Raji (cell line): ENCODE results near the gene SFRP4.

Experiments used
- POLR2A ChIP-seq: IDR thresholded peaks from 2 replicates; pipeline ENCODE4 v1.6.1; 2011; ENCODE audit warnings: low read depth, low read length, control low read depth; ENCODE audit not compliant: insufficient read depth

Gene SFRP4

DNA sequence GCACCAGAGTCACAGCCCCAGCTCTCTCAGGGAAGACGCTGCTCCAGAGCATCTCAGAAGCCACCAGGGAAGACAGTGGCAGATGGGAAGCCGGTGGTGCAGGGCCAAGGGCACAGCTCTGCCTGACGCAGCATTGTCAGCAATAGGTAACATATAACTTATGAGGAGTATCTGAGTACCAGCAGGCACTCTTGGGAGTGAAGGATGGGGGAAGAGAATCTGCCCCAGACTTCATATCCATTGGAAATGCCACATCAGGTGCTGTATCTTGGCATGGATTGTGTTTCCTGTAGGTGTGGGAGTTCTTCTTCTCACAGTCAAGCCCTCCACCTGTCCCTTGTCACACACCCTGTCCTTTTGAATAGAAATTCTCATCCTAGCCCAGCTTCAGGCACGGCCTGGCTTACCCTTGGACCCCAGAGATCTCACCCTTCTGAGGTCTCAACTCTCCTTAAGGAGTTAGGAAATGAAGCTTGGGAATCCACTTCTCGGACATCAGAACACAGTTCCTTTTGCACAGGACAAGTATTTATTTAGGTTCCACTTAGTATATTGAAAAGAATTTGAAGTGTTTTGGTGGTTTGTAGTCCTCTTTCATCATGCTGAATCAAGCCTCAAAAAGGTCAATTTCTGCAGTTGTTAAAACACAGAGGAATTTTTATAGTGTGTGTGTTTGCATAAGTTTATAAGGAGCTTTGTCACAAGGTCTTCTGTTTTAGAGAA, 13.8 kb upstream of the SFRP4 start:
- TF ChIP-seq POLR2A = no peak

DNA sequence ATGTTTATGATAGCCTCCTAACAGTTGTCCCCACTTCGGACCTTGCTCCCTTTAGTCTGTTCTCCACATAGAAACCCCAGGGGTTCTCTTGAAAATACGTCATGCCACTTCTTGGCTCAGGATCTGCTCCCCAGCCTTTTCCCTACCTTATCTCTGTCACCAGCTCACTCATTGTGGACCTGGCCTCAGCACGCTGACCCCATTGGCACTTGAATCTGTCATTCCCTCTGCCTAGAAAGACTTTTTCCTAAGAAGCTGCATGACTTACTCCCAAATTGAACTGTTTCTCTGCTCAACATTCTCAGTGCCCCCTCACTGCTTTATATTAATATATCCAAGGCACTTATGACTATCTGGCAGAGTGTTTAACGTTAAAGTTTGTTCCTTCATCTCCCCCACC, 12.3 kb upstream of the SFRP4 start:
- no peak for TF ChIP-seq POLR2A

DNA sequence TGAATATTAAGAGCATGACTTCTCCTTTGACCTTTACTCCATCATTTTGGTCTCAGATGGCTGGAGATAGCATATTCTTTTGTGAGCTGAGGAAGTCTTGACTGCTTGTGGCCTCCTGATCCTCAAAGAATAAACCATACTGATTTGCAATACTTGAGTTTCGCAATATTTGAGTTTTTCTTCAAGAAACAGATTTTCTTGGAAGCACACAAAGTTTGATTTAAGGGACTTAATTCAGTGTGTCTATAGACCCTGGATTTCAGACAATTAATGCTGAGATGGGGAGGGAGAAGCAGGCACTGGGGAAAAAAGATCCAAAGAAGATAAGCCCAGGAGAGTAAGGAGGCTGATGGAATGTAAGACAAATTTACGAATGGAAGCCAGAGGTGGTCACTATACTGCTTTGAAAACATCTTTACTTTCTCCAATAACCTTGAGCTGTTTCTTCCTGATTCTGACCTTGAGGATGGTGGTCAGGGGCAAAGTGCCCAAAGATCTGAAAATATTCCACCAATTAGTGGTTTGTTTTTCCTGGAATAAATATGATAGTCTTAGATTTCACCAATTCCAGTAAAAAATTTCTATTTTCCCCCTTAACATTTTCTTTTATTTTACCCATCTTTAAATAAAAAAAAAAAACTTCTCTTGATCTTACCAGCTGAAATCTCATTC, 11.3 kb upstream of the SFRP4 start:
- TF ChIP-seq POLR2A = no peak

DNA sequence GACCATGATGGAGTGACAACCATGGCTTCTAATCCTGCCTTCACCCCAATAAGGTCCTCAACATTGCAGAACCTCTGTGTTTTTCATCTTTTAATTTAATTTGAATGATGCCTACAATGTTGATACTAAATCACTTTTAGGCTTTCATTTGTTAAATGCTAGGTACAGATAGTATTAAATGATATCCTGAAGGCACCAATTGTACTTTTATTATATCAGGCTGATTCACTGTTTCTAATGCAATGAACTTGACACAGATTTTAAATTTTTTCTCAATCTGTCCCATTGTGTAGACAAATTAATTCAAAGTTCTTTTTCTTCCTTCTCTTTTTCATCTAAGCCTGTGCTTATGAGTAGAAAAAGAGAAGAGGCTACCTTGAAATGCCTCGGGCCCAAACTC, 9.0 kb upstream of the SFRP4 start:
- TF ChIP-seq POLR2A = no peak

DNA sequence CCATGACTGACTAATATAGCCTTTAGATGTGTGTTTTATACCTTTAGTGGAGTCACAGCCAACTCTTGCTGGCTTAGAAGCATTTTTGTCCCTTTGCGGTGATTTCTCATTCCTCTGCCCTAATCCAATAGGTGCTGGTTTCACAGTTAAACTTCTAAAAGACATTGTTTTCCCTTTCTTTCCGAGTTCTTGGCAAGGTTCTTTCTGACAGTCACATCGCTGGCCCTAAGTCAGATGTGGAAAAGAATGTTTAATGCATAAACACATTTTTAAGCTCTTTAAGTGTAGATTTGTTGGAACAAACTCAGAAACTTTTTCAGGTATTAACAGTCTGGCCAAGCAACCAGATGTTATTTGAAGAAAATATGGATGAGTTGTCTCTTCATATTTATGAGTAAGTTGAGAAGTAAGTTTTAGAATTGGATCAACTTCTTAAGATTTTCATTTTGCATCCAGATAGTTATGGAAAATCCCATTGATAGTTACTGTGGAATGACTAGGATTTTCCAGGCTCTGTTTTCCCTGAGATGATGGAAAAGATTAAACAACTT, 7.9 kb upstream of the SFRP4 start:
- no peak for TF ChIP-seq POLR2A

DNA sequence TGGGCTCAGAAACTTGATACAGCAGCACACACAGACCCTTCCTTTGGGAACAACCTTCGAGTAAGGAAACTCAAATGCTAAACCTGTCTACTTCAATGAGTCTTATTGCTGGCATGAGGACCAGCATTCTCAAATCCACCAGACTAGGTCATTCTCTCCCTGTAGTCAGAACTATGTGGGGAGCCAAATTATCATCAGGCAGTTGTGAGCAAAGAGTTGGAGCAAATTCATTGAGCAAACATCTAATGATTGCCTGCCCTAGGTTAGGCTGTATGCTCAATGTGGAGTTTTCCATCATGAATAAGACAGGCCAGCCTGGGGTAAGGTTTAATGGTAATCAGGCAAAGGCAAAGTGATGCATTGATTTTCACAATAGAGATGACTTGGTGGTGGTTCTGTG, 7.4 kb upstream of the SFRP4 start:
- no peak for TF ChIP-seq POLR2A

DNA sequence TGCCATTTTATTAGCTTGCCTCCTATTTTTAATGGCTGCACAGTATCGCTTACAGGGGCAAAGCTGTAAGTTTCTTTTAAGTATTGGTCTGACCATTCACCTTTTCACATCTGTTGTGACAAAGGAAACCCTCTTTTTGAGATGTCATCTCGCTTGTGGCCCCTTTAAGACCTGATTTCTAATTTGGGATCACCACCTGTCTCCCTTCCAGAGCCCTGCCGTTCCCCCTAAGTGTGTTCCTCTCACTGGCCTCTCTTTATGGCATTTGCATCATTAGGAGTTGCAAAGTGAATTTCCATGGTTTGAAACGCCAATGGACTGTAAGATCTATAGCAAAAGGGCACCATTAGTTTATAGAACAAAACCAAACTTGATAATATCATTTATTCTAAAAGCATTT, 5.3 kb upstream of the SFRP4 start:
- no peak for TF ChIP-seq POLR2A

DNA sequence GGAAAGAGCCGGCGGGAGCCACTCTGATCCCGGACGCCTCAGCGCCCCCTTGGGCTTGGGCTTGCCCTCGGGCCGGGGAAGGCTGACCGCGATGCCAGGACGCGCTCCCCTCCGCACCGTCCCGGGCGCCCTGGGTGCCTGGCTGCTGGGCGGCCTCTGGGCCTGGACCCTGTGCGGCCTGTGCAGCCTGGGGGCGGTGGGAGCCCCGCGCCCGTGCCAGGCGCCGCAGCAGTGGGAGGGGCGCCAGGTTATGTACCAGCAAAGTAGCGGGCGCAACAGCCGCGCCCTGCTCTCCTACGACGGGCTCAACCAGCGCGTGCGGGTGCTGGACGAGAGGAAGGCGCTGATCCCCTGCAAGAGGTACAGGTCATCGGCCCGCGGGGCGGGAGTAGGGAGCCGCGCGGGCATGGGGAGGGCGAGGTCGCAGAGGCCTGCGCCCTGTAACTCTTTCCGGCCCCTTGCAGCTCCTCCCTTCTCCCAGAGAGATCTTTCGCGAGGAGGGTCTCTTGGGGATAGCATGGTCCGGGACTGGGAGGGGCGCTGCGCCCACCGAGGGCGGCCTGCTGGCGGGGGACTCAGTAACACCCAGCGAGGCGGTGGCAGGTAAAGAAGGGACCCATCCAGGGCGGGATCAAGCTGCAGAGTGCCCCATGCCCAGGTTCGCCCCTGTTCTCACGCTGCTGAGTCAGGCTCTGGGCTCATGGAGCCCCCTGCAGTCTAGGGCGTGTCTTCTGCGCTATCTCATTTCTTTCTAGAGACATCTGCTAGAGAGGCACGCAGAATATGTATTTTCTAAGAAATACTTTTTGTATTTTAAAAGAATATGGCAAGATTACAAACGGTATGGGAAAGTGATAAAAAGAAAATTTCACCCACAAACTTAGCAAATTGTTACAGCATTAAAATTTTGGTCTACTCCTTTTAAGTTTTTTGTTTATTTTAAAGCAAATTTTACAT, 4.5 kb upstream of the SFRP4 start:
- TF ChIP-seq POLR2A = no peak

DNA sequence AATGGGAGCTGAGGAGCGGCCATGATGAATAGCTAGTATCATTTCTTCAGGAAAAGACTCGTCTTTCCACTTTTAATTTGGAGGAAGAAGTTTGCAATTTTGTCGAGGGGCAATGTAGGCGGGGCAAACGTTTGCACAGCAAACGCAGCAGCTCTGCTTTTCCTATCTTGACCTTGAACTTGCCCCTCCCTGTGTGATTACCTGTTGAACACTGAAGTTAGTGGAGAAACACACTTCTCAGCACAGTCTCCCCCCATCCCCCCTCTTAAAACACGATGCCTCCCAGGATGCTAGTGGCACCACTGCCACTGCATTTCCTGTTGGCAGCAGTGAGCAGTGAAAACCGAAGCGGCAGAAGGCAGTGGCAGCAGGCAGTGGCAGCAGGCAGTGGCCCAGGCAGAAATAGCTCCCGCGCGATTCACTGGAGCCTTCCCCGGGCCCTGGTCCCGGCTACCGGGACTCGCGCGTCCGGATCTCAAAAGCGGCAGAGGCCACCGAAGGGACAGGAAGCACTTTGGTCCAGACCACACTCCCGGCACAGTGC, 3.8 kb upstream of the SFRP4 start, which contains the start of gene EPDR1:
TSS of gene EPDR1 (plus strand) at position 336 of the 544 bp plus-strand sequence. CDS start 300 bp downstream, outside the sequence.
- no peak for TF ChIP-seq POLR2A

DNA sequence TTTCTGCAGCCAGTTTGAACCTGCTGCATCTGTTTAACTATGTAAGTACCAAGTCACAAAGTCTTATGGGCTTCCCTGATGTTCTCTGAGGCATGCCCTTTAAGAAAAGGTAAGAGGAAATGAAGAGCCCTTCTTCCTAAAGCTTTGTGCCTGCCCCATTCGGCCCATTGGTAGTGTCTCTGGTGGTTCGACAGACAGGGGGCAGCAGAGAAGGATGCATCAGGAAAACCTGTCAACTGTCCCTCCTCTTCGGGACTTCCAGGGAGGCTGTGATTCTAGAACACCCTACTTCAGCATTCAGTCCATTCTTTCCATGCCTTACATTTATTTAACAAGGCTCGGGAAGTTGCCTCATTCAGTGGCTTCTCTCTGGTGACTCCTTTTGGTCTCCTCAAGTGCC, 1.9 kb upstream of the SFRP4 start:
- no peak for TF ChIP-seq POLR2A

DNA sequence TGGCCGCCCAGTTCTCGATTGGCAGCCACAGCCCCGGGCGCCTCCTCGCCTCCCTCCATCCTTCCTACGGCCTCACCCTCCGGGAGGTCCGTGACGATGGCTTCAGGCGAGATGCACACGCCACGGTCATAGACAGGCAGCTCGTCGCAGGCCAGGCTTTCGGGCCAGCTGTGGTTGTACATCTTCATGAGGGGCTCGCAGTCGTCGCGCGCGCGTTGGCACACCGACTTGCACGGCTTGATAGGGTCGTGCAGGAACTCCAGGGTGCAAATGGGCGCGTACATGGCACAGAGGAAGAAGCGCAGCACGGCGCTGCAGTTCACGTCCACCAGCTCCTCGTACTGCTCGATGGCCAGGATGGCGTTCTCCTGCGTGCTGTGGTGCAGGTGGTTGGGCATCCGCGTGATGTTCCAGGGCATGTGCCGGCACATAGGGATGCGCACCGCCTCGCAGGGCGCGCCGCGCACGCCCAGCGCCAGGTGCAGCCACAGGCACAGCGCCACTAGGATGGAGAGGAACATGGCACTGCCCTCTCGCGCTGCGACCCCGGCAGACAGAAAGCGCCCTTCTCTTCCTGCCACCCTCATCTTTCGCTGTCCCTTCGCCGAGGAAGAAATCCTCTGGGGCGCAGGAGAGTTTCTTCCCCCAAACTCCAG, 472 bp downstream of the SFRP4 start:
- no peak for TF ChIP-seq POLR2A

DNA sequence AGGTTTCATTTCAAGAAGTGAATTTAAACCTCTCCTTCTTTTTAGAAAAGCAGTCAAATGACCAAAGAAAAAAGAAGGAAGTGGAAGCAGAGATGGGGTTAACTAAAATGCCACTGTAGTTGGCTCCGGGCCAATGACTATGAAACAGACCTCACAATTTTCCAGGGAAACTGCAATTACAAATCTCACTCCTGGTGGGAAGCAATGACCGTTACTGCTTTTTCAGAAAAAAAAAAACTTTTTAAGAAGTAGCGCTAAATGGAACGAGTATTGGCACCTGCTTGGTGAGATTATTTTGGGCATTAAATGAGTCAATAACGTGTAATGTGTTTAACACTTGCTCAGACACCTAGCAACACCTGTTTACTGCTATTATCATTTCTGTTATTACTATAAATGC, 1.2 kb downstream of the SFRP4 start:
- no peak for TF ChIP-seq POLR2A

DNA sequence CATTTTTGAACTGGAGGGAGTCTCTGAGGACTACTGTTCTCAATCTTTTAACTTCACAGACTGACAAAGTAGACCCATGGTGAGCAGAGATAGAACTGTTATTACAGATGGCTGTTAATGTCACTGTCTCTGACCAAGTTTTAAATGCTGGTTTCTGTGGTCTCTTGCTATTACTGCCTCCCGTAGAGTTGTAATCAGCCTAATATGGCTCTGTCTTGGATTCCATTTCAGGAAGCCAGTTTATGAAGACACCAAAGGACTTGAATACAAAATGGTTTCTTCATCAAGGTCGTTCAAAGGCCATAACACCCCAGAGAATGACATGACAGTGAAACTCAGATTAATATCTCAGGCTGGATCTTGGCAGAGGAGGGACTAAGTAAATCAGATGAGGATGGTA, 3.9 kb downstream of the SFRP4 start:
- no peak for TF ChIP-seq POLR2A

DNA sequence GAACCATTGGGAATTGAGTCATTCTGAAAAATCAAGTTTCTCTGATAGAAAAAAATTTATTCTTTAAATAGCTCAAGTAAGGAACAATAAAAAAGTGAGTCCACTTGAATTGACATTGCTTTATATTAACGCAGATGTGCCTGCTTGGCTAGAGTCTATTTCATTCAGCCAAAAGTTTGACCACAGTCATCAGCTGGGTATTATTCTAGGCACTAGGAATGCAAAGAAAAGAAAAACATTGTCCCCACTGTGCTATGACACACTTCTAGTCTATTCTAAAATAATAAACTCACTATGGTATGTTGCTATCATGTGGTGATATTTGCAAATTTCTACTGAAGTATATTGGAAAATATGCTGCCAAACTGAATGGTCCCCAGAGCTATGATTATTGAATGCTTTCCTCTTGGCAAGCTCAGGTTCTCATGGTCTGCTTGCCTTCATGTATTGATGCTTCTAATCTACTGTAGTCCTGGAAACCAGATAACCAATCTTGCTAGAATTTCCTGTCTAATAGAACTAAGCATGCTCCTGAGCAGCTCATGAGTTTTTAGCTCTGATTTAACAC, 8.3 kb downstream of the SFRP4 start:
- TF ChIP-seq POLR2A = no peak
